Panc1 (cell line): ENCODE results near the gene PRKD1. TPM values are rescaled to one million over a fixed set of nuclear protein-coding genes. Genes with fewer than 3 reads are reported as not detected.

ENCODE experiments used
- ATAC-seq: fragments of 200-7000 bp; cut with Tn5 transposase; 2 replicates; pipeline ENCODE4 v1.9.1; 2020; ENCODE audit warnings: mild to moderate bottlenecking, moderate library complexity
- BruUV-seq: library from RNA; stranded (reverse); fragments of 400-500 nt; replicated peaks from 2 replicates; lab custom pipeline; 2021; lab: Mats Ljungman, UMichigan
- CTCF ChIA-PET: fragments of 300-600 bp; sonication (Branson Sonifier 250); formaldehyde crosslinking; loops from one replicate; lab custom pipeline; 2022; ENCODE audit warnings: antibody characterized with exemption; lab: Charles Lee
- POLR2A ChIA-PET: fragments of 300-600 bp; sonication (Branson Sonifier 250); formaldehyde crosslinking; loops from one replicate; lab custom pipeline; 2022; ENCODE audit warnings: antibody characterized with exemption; lab: Charles Lee
- DNase-seq: peaks from one replicate; pipeline ENCODE4 v3.0.0-alpha.2; 2010; ENCODE audit warnings: low read depth, low spot score
- H3K27ac ChIP-seq: 2 replicates; pipeline ENCODE4 v1.5.1; 2011; ENCODE audit warnings: mild to moderate bottlenecking, low read length, inconsistent platforms
- H3K27me3 ChIP-seq: fragments of 200-500 bp; sonication (Bioruptor generic); 2 replicates; pipeline ENCODE4 v1.6.0; 2014; ENCODE audit warnings: low read length, inconsistent platforms; ENCODE audit not compliant: control insufficient read depth, insufficient read depth
- H3K36me3 ChIP-seq: fragments of 200-500 bp; sonication (Bioruptor generic); 2 replicates; pipeline ENCODE4 v1.5.1; 2014; ENCODE audit warnings: inconsistent platforms, mild to moderate bottlenecking, low read length, moderate library complexity; ENCODE audit not compliant: control insufficient read depth, insufficient read depth
- H3K4me1 ChIP-seq: 2 replicates; pipeline ENCODE4 v1.5.1; 2011; ENCODE audit warnings: inconsistent platforms, mild to moderate bottlenecking, low read length, moderate library complexity; ENCODE audit not compliant: control insufficient read depth, insufficient read depth
- H3K4me3 ChIP-seq, 2 experiments: 2 replicates each; pipeline ENCODE4 v1.5.1; 2011 to 2012; ENCODE audit warnings: low read depth in 2 of 2, low read length in 2 of 2, mild to moderate bottlenecking in 2 of 2, inconsistent platforms in 1 of 2, moderate library complexity in 1 of 2
- H3K9me3 ChIP-seq: fragments of 200-500 bp; sonication (Bioruptor generic); 2 replicates; pipeline ENCODE4 v1.5.1; 2014; ENCODE audit warnings: low read depth, mild to moderate bottlenecking, inconsistent platforms, low read length, moderate library complexity; ENCODE audit not compliant: control insufficient read depth, insufficient read depth
- CTCF ChIP-seq: fragments of 450-650 bp; IDR thresholded peaks from 2 replicates; pipeline ENCODE4 v1.5.1; 2017; ENCODE audit warnings: mild to moderate bottlenecking
- POLR2AphosphoS5 ChIP-seq: IDR thresholded peaks from 2 replicates; pipeline ENCODE4 v1.6.1; 2012; ENCODE audit warnings: mild to moderate bottlenecking, low read depth, low read length, moderate library complexity
- REST ChIP-seq, 2 experiments: IDR thresholded peaks; 2 replicates each; pipeline ENCODE4 v1.6.1; 2011 to 2012; ENCODE audit warnings: low read depth in 2 of 2, control low read depth in 1 of 2, low read length in 1 of 2, mild to moderate bottlenecking in 1 of 2, moderate library complexity in 1 of 2; ENCODE audit not compliant: insufficient read depth in 1 of 2
- SIN3A ChIP-seq: IDR thresholded peaks from 2 replicates; pipeline ENCODE4 v1.6.1; 2012; ENCODE audit warnings: low read depth, mild to moderate bottlenecking, low read length, moderate library complexity, borderline replicate concordance; ENCODE audit not compliant: insufficient read depth
- TCF7L2 ChIP-seq: IDR thresholded peaks from 2 replicates; pipeline ENCODE4 v1.6.1; 2011; ENCODE audit warnings: mild to moderate bottlenecking, low read depth, low read length, inconsistent platforms
- in situ Hi-C: cut with HindIII; loops from 2 replicates; pipeline ENCODE4 v1.10.0; 2016; ENCODE audit warnings: low sequenced_read_pairs, low pct_unique_long_range_greater_than_20kb
- intact Hi-C: fragments of 100-400 bp; cut with micrococcal nuclease; formaldehyde crosslinking; loops from one replicate; pipeline ENCODE4 v1.10.0; 2022; ENCODE audit not compliant: unreplicated experiment
- total RNA-seq: library from RNA; stranded (reverse); gene quantifications from one replicate; pipeline ENCODE4 v1.2.1, GENCODE V29; 2021; ENCODE audit not compliant: unreplicated experiment

PRKD1 gene
- total RNA-seq, 1 experiment from 2014 or later = 8.2 TPM

- CTCF ChIA-PET = interaction anchor here (0.6 kb wide), 1 partner anchor 10 kb away, joined by 3 read pairs; no protein-coding TSS in a partner anchor
- Histone ChIP-seq H3K4me3 (no peak overlapping the region), H3K9me3 (peaks cover 17% of the 10 kb centered on the region; the same call in 1 of the 2 replicates), H3K4me1 (no peaks in the 10 kb centered on the region), H3K36me3 (no peaks in the 10 kb centered on the region), H3K27ac (no peak overlapping the region), H3K27me3 (no peaks in the 10 kb centered on the region)
- ATAC-seq = no peak
- POLR2A ChIA-PET = no interaction called here
- TF ChIP-seq REST (IDR thresholded peaks at IDR 0.05; ENCODE audit: insufficient read depth in 1 of 2, low read depth in 2 of 2, low read length in 1 of 2) (no peak), CTCF (no peak), POLR2AphosphoS5 (no peak), TCF7L2 (no peak), SIN3A (no peak)
- no TSS peak for BruUV-seq
- no peak for DNase-seq
- intact Hi-C loops = no loop called here
- in situ Hi-C loops = no loop called here
These were observed 279.6 kb downstream of the PRKD1 start for GRCh38 chr14:29648045-29648444.

- Histone ChIP-seq H3K4me3 (no peak overlapping the region), H3K36me3 (no peaks in the 10 kb centered on the region), H3K27me3 (no peaks in the 10 kb centered on the region), H3K9me3 (peaks cover 17% of the 10 kb centered on the region; the same call in 1 of the 2 replicates), H3K4me1 (no peaks in the 10 kb centered on the region), H3K27ac (no peak overlapping the region)
- POLR2A ChIA-PET = no interaction called here
- no peak for ATAC-seq
- intact Hi-C loops = no loop called here
- in situ Hi-C loops = no loop called here
- no peak for TF ChIP-seq SIN3A
- no peak for TF ChIP-seq CTCF
- no peak for TF ChIP-seq REST (IDR thresholded peaks at IDR 0.05; ENCODE audit: insufficient read depth in 1 of 2, low read depth in 2 of 2, low read length in 1 of 2)
- no peak for TF ChIP-seq TCF7L2
- TF ChIP-seq POLR2AphosphoS5 = no peak
- no TSS peak for BruUV-seq
- CTCF ChIA-PET = no interaction called here
- no peak for DNase-seq
These were observed 282.5 kb downstream of the PRKD1 start for GRCh38 chr14:29645117-29645516.
